GM12873 (cell line): ENCODE results near the gene STK32B.

Experiments
- TF ChIP-seq, protein P1 (sequence below): IDR thresholded peaks from 2 replicates; pipeline ENCODE4 v1.5.1; 2012; ENCODE audit warnings: low read depth, mild to moderate bottlenecking, moderate library complexity, low read length, control low read depth; ENCODE audit not compliant: insufficient read depth; ENCODE audit errors: missing control alignments

Gene STK32B

DNA sequence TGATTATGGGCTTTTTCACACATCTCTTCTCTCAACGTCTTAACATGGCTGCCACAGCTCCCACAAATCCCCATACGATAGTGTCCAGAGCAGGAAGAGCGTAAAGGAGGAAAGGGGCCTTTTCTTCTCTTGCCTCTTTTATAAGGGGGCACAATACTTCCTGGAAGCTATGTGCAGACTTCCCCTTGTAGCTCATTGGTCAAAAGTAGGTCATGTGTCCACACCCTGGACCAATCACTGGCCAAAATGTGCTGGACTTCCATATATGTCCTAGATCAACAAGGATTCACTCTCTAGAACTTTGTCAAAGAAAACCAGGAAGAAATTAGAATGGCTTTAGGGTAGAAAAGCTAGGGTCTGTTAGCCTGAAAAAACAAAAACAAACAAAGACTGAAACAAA, 26.7 kb downstream of the STK32B start:
- TF ChIP-seq, protein P1, sequence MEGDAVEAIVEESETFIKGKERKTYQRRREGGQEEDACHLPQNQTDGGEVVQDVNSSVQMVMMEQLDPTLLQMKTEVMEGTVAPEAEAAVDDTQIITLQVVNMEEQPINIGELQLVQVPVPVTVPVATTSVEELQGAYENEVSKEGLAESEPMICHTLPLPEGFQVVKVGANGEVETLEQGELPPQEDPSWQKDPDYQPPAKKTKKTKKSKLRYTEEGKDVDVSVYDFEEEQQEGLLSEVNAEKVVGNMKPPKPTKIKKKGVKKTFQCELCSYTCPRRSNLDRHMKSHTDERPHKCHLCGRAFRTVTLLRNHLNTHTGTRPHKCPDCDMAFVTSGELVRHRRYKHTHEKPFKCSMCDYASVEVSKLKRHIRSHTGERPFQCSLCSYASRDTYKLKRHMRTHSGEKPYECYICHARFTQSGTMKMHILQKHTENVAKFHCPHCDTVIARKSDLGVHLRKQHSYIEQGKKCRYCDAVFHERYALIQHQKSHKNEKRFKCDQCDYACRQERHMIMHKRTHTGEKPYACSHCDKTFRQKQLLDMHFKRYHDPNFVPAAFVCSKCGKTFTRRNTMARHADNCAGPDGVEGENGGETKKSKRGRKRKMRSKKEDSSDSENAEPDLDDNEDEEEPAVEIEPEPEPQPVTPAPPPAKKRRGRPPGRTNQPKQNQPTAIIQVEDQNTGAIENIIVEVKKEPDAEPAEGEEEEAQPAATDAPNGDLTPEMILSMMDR, result no peak

GRCh38 chr4:5079581-5079980, 28.3 kb downstream of the STK32B start:
- TF ChIP-seq, protein P1, result no peak

DNA sequence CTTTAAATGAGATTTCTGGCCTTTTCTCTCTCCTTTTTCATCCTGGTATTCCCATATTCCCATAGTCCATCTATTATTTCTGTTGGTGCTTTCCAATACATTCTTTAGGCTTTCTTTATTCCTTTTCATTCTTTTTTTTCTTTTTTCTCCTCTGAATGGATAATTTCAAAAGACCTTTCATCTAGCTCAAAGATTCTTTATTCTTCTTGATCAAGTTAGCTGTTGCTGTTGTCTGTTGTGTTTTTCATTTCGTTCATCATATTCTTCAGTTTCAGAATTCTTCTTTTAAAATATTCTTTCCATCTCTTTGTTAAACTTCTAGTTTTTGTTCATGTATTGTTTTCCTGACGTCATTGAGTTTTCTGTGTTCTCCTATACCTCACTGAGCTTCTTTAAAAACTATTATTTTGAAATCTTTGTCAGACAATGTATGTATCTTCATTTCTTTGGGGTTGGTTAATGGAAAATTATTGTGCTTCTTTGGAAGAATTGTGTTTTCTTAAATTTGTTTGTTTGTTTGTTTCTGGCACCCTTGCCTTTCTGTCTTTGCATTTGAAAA, 30.2 kb downstream of the STK32B start:
- TF ChIP-seq, protein P1, result no peak

DNA sequence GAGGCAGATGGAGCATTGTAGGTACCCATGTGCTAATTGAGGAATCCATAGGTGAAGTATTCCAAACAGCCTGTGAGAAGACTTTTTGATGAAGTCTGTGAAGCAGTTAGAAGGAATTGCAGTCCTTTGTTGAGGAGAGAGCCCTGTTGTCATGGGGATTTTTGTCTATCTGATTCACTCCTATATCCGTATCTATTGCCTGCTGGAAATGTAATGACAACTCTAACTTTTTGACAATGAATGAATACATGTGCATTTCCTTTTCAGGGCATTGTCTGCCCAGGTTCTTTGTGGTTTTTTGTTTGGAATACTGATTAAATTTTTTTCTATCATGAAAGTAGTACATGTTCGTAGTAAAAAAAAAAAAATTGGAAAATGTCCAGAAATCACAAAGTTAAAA, 31.1 kb downstream of the STK32B start:
- TF ChIP-seq, protein P1, result no peak

- TF ChIP-seq, protein P1, result no peak
Measured at GRCh38 chr4:5084911-5085475, 33.7 kb downstream of the STK32B start.

DNA sequence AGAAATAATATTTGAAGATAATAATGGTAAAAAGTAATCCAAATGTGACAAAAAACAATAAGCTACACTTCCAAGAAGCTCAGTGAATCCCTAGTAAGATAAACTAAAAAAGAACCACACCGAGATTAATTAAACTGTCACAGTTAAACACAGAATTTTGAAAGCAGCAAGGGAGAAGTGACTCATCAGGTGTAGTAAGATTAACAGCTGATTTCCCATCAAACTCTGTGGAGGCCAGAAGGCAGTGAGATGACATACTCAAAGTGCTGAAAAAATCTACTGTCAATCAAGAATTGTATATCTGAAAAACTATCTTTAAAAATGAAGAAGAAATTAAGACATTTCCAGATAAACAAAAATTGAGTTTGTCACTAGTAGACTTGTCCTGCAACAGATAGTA, 35.3 kb downstream of the STK32B start:
- TF ChIP-seq, protein P1, result no peak

GRCh38 chr4:5096261-5096660, 45.0 kb downstream of the STK32B start:
- TF ChIP-seq, protein P1, result no peak
